Stimulated activated naive B cell treated with anti-CD40 and anti-IgM and Interleukin-4, amounts not matched to agents 10 μg/mL and 1 μg/mL and 100 μg/mL, for 72 hours (primary cell): ENCODE data around the gene GASK1A.

Experiments used
- ATAC-seq, 2 donors: fragments of 150-1000 bp; cut with Tn5 transposase; replicated peaks; 2 replicates each; pipeline ENCODE4 v1.10.0; 2021; ENCODE audit warnings: moderate library complexity in 1 of 2
- DNase-seq: peaks from one replicate; pipeline ENCODE4 v3.0.0; 2021
- H3K27ac Mint-ChIP-seq: one replicate; pipeline ENCODE4 v1.8.0; 2022; ENCODE audit warnings: mild to moderate bottlenecking, mixed read lengths
- H3K27me3 Mint-ChIP-seq, 2 donors: one replicate each; pipeline ENCODE4 v1.8.0; 2022; ENCODE audit warnings: mixed read lengths in 2 of 2
- H3K36me3 Mint-ChIP-seq, 2 donors: one replicate each; pipeline ENCODE4 v1.8.0; 2022; ENCODE audit warnings: mixed read lengths in 2 of 2, mild to moderate bottlenecking in 1 of 2
- H3K4me1 Mint-ChIP-seq, 2 donors: one replicate each; pipeline ENCODE4 v1.8.0; 2022; ENCODE audit warnings: mixed read lengths in 2 of 2, mild to moderate bottlenecking in 1 of 2
- H3K4me3 Mint-ChIP-seq, 2 donors: one replicate each; pipeline ENCODE4 v1.8.0; 2022; ENCODE audit warnings: mild to moderate bottlenecking in 2 of 2, mixed read lengths in 2 of 2, moderate library complexity in 1 of 2
- H3K9me3 Mint-ChIP-seq, 2 donors: one replicate each; pipeline ENCODE4 v1.8.0; 2022; ENCODE audit warnings: mixed read lengths in 2 of 2, mild to moderate bottlenecking in 1 of 2

GASK1A gene

DNA sequence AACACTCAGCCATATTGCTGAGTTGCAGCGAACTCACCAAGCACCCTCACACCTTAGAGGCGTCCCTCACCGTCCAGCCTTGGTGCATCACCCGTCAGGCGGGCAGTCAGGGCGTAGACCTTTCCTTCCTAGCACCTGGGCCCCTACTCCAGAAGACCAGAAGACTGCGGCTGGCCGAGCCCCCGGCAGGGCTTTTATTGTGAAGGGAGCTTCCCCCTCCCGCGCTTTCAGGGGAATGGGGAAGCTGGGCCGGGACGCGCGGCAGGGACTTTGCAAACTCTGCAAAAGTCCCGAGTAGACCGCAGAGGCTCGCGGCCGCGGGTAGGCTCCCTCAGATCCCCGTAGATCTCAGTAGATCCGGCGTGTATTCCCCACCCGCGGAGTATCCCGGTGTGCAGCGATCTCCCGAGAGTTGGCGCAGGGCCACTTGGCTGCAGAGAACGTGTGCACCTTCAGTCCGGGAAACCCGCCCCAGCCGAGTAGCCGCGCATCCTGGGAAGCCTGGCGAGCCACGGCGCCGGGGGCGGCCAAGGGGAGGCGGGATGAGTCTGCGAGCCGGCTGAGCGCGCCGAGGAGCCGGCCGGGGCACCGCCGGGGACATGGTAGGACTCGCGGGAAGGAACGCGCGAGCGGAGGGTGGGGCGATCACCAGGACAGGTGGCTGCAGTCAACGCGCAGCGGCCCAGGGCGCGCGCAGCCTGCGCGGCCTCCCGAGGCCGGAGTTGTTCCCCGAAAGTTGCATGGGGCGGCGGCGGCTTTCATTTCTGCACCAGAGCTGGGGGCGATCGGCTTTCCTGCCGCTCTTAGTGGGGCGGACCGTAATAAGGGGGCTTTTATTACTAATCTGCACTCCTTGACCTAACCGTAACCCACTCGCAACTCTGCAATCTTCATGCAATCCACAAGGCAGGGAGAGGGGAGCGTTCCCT lies at the start of gene GASK1A:
Gene GASK1A (plus strand): TSS at position 268 of the 929 bp plus-strand sequence. CDS start 332 bp downstream, at position 600.
- peaks cover 15 to 16% of the 10 kb centered on the region in 2 donors for H3K9me3 Mint-ChIP-seq
- ATAC-seq (peak; percentile 80 to 85), DNase-seq (peak; percentile 13)
- H3K4me3 Mint-ChIP-seq, result peak within 1 kb of the TSS; percentile 73 to 77
- H3K27me3 Mint-ChIP-seq, result peaks cover 43 to 53% of the 10 kb centered on the region in 2 donors
- H3K36me3 Mint-ChIP-seq, result peaks cover 0 to 10% of the 10 kb centered on the region in 2 donors
- peaks cover 7 to 18% of the 10 kb centered on the region in 2 donors for H3K4me1 Mint-ChIP-seq
- H3K27ac Mint-ChIP-seq, result no peak within 1 kb of the TSS

DNA sequence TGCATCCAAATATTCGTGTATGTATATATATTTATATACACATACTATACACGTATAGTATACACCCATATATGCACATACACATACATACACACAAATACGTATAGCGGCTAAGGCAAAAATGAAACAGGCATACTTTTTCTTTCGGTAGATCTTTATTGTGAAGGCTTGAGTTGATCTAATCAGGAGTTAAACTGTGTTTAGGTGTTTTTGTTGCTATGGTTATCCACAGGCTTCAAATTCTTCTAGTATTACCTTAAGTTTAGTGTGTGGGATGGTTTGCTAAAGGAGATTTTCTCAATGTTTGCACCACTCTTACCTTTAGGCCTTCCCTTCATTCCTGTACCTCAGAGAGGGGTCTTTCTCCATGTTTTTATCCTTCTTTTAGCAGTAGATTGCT lies 45.0 kb upstream of the GASK1A start:
- Mint-ChIP-seq H3K4me3 (no peak overlapping the region), H3K4me1 (no peaks in the 10 kb centered on the region)
- no peak for ATAC-seq

DNA sequence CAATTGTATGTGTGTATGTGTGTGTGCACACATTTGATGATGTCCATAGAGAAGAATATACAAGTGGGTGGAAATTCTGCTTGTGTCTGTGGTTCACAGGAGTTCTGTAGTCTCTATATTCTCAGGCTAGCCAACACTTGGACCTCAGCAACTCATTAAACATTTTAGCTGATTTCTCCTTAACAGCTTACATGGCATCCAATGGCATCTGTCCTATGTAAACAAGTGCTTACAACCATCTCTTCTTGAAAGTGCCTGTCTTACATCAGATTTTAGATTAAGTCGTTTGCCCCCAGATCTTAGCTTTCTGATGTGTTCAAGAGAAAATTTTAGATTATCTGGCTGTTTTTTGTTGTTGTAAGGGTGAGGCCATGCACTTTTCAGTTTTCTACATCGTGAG lies 44.2 kb upstream of the GASK1A start:
- Mint-ChIP-seq H3K9me3 (no peaks in the 10 kb centered on the region), H3K36me3 (no peaks in the 10 kb centered on the region), H3K27me3 (peaks cover 23 to 37% of the 10 kb centered on the region in 2 donors), H3K4me1 (no peaks in the 10 kb centered on the region), H3K27ac (no peak overlapping the region), H3K4me3 (no peak overlapping the region)
- DNase-seq (no peak), ATAC-seq (no peak)

More for the DNA sequence above, 45.0 kb upstream of the GASK1A start:
- Mint-ChIP-seq H3K27ac (no peak overlapping the region), H3K27me3 (peaks cover 23 to 33% of the 10 kb centered on the region in 2 donors), H3K9me3 (no peaks in the 10 kb centered on the region), H3K36me3 (no peaks in the 10 kb centered on the region)
- no peak for DNase-seq

DNA sequence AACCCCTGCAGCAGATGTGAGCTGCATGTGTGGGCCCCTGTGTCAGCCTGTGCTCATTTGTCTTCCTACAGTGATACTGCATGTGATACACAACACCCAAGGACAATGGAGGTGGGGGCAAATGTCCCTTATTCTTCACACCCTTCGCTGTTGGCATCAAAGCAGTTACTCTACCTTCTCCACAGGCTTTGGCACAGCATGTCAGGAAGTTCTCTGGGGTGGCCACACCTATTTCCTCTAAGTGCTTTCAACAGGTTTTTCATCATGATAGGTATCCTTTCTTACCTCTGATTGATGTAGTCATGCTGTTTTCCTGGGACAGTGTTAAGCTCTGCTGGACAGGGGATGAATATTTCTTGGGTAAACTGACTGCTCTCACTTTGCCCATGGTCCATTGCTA lies 43.6 kb upstream of the GASK1A start:
- H3K27me3 Mint-ChIP-seq, result peaks cover 23 to 38% of the 10 kb centered on the region in 2 donors
- H3K27ac Mint-ChIP-seq, result no peak overlapping the region
- no peaks in the 10 kb centered on the region for H3K9me3 Mint-ChIP-seq
- no peak for DNase-seq
- no peaks in the 10 kb centered on the region for H3K4me1 Mint-ChIP-seq
- ATAC-seq, result no peak
- no peak overlapping the region for H3K4me3 Mint-ChIP-seq
- H3K36me3 Mint-ChIP-seq, result no peaks in the 10 kb centered on the region

DNA sequence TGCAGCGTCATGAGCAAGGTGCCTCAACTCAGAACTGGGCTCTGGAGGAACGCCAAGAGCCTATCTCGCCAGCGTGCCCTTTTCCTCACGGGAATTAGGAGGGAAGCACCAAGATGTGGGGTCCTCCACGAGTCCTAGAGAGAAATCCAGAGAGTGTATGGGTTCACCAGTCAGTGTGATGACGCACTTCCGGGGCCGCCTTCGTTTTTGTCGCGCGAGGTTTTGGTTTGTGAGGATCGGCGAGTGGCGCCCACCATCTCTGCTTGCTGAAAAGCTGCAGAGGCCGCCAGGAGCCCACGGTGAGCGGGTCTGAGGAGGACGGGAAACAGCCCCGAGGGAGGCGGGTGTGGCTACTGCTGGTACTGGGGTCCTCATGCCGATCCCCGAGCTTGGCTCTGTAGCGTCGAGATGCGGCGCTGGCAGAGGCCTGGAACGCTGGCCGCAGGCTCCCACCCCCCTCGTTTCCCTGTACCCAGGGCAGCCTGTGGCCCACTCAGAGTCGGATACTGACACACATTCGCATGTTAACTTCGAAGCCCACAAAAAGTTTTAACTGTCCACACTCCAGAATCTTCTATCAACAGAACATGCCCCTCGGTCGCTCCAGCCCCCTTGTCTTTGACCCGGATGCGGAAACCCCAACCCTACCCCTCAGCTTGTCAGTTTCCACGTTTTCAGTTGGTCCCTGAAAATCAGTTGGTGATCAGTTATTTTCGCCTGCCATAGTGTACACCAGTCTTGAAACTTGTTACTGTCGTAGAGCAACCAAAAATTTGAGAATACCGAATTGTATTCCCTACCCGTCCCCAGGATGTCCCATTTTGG lies 42.7 kb upstream of the GASK1A start:
- Mint-ChIP-seq H3K27ac (no peak overlapping the region), H3K4me1 (no peaks in the 10 kb centered on the region), H3K27me3 (peaks cover 23 to 33% of the 10 kb centered on the region in 2 donors), H3K4me3 (peak overlapping the region; percentile 47 to 79), H3K36me3 (no peaks in the 10 kb centered on the region), H3K9me3 (no peaks in the 10 kb centered on the region)
- DNase-seq, result no peak
- peak in 1 of 2 donors; percentile 42 for ATAC-seq

DNA sequence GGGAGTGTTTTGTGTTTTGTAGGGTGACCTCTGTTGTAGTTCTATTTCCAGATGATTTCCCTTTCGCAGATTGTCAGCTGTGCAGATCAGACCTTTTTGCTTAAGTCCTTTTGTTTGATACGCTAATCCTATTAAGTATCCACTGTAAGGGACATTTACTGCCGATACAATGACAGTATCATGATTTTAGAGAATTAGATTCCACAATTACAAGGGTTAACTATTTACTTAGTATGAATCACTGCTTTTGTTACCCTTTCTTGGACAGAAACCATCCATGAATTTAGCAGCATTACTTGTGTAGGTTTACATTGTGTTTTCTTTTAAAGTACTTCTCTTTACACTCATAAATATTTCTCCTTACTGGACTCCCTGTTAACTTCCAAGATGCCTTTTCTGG lies 41.8 kb upstream of the GASK1A start:
- Mint-ChIP-seq H3K36me3 (no peaks in the 10 kb centered on the region), H3K4me1 (no peaks in the 10 kb centered on the region), H3K9me3 (no peaks in the 10 kb centered on the region), H3K27ac (no peak overlapping the region), H3K27me3 (peaks cover 26 to 38% of the 10 kb centered on the region in 2 donors), H3K4me3 (no peak overlapping the region)
- ATAC-seq (no peak), DNase-seq (no peak)

DNA sequence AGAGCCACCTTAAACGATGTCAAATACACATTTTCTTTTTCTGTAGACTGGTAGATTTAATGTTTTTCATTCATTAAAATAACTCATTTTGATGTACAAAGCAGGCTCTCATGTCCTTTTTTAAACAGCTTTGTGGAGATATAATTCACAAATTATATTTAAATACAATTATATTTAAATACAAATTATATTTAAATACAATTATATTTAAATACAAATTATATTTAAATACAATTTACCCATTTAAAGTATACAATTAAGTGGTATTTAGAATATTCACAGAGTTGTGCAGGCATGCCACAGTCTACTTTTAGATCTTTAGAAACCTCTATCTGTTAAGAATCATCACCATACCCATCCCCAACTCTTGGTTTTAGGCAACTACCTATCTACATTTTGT lies 36.4 kb upstream of the GASK1A start:
- H3K27ac Mint-ChIP-seq, result no peak overlapping the region
- H3K9me3 Mint-ChIP-seq, result no peaks in the 10 kb centered on the region
- ATAC-seq (no peak), DNase-seq (no peak)
- H3K36me3 Mint-ChIP-seq, result no peaks in the 10 kb centered on the region
- H3K4me3 Mint-ChIP-seq, result no peak overlapping the region
- H3K27me3 Mint-ChIP-seq, result peaks cover 4 to 17% of the 10 kb centered on the region in 2 donors
- H3K4me1 Mint-ChIP-seq, result no peaks in the 10 kb centered on the region

DNA sequence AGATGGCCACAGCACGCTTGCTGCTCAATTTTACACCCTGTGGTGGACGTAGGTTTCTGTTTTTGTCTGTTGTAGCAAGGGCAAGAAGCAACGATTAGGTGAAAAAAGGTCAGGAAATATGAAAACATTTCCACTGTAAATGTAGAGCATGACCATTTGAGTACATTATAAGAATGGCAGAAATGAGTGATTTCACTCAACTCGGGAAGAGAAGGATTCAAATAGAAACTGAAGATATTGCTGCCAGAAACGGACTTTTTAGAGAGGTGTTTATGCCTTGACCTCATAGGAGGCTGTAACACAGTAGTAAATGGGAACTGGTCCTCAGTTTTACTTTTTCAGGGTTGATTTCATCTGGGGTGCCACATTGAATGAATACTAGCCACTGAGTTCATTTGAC lies 33.1 kb upstream of the GASK1A start:
- H3K27ac Mint-ChIP-seq, result no peak overlapping the region
- no peaks in the 10 kb centered on the region for H3K9me3 Mint-ChIP-seq
- no peak overlapping the region for H3K4me3 Mint-ChIP-seq
- ATAC-seq, result no peak
- no peaks in the 10 kb centered on the region for H3K36me3 Mint-ChIP-seq
- H3K27me3 Mint-ChIP-seq, result peaks cover 4 to 12% of the 10 kb centered on the region in 2 donors
- no peak for DNase-seq
- no peaks in the 10 kb centered on the region for H3K4me1 Mint-ChIP-seq

DNA sequence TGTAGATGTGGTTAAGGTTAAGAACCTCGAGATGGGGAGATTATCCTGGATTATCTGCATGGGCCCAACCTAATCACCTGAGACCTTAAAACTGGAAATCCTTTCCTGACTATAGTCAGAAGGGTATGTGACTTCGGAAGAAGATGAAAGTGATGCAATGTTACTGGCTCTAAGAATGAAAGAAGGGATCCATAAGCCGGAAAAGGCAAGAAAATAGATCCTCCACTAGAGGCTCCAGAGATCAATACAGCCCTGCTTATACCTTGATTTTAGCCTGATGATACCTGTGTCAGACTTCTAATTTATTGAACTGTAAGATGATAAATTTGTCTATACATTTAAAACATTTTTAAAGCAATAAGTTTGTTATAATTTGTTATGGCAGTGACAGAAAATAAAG lies 21.5 kb upstream of the GASK1A start:
- DNase-seq (no peak), ATAC-seq (no peak)
- Mint-ChIP-seq H3K9me3 (peaks cover 4 to 5% of the 10 kb centered on the region in 2 donors), H3K36me3 (no peaks in the 10 kb centered on the region), H3K4me3 (no peak overlapping the region), H3K27me3 (peaks cover 17 to 19% of the 10 kb centered on the region in 2 donors), H3K27ac (no peak overlapping the region), H3K4me1 (peaks cover 0 to 7% of the 10 kb centered on the region in 2 donors)

DNA sequence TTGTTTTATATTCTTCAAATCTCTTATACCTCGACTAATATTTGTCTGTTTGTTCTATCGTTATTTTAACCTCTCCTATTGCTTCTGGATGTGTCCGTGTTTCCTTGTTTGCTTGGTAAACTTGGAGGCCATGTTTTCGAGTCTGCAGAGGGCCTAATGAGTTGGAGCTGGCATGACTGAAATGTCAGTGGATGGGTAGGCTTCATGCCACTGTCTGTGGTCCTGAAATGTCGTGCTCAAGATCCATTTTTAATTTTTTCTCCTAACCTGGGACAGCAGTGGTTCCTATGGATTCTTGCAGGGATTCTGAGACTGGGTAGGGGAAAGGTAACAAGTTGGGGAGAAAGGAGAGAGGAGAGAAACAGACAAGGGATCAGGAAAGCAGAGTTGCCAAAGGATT lies 18.8 kb upstream of the GASK1A start:
- no peaks in the 10 kb centered on the region for H3K36me3 Mint-ChIP-seq
- no peak overlapping the region for H3K27ac Mint-ChIP-seq
- H3K9me3 Mint-ChIP-seq, result no peaks in the 10 kb centered on the region
- H3K4me3 Mint-ChIP-seq, result no peak overlapping the region
- peaks cover 0 to 7% of the 10 kb centered on the region in 2 donors for H3K4me1 Mint-ChIP-seq
- DNase-seq (no peak), ATAC-seq (no peak)
- peaks cover 13 to 17% of the 10 kb centered on the region in 2 donors for H3K27me3 Mint-ChIP-seq

DNA sequence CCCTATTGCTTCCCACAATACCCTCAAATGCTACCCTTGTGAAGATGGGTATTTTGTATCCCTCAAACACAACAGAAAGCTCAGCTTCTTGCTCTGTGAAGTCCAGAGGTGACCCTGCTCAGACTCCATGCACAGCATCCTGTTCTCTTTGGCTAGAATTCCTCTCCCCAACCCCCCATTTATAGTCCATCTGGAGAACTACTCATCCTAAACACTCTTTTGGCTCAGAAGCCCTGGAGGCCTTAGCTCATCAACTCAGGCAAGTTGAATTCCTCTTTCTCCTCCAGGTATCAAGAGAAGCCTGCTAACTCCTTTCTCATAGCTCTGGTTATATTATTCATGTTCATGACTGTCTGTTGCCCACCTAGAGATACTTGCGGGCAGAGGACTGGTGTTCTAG lies 18.3 kb upstream of the GASK1A start:
- no peak for DNase-seq
- no peaks in the 10 kb centered on the region for H3K36me3 Mint-ChIP-seq
- H3K9me3 Mint-ChIP-seq, result no peaks in the 10 kb centered on the region
- H3K27me3 Mint-ChIP-seq, result peaks cover 13 to 17% of the 10 kb centered on the region in 2 donors
- H3K4me1 Mint-ChIP-seq, result peaks cover 0 to 7% of the 10 kb centered on the region in 2 donors
- no peak for ATAC-seq
- no peak overlapping the region for H3K4me3 Mint-ChIP-seq
- no peak overlapping the region for H3K27ac Mint-ChIP-seq

DNA sequence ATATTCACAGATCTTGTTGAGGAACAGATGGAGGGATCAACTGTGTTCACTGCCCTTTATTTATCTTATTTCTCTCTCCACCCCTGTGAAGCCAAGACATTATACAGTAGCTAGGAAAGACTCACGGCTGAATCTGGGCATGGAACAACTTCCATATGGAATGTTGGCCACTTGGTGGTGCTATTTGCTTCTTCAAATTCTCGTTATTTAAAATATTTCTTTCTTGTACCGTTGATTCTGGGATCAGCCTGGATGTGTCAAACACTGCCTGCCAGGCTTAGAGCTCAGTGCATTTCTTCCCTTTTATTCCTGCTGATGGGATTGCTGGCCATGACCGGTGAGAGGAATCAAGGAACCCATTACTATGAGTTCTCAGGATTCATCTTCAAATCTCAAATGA lies 17.5 kb upstream of the GASK1A start:
- peaks cover 11 to 13% of the 10 kb centered on the region in 2 donors for H3K27me3 Mint-ChIP-seq

DNA sequence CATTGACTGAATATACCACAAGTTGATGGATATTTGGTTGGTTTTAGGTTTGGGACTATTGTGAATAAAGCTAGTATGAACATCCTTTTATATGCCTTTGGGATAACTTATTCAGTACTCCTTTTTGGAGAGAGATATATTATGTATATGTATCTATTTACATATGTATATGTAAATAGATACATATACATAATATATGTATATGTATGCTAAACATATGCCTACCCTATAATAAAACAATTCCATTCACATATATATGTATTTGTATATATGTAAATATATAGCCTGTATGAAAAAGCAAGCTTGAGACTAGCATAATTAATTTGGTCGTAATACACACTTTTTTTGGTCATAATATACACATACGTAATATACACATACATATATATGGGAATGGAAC lies 15.8 kb upstream of the GASK1A start:
- Mint-ChIP-seq H3K27me3 (peaks cover 11 to 12% of the 10 kb centered on the region in 2 donors), H3K4me1 (peaks cover 0 to 7% of the 10 kb centered on the region in 2 donors), H3K4me3 (no peak overlapping the region), H3K36me3 (no peaks in the 10 kb centered on the region), H3K9me3 (no peaks in the 10 kb centered on the region), H3K27ac (no peak overlapping the region)
- ATAC-seq, result no peak
- no peak for DNase-seq

More for the DNA sequence above, 17.5 kb upstream of the GASK1A start:
- Mint-ChIP-seq H3K27ac (peak overlapping the region; percentile 63), H3K4me1 (peaks cover 0 to 7% of the 10 kb centered on the region in 2 donors), H3K4me3 (no peak overlapping the region), H3K36me3 (no peaks in the 10 kb centered on the region), H3K9me3 (no peaks in the 10 kb centered on the region)
- DNase-seq (no peak), ATAC-seq (peak; percentile 12 to 18)

DNA sequence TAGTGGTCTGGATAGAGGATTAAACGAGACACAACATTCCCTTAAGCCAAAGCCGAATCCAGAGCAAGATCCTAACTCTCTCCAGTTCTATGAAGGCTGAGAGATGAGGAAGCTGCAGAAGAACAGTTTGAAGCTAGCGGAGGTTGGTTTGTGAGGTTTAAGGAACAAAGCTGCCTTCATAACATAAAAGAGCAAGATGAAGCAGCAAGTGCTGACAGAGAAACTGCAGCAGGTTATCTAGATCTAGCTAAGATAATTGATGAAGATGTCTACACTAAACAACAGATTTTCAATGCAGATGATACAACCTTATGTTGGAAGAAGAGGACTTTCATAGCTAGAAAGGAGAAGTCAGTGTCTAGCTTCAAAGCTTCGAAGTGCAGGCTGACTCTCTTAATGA lies 14.8 kb upstream of the GASK1A start:
- Mint-ChIP-seq H3K4me1 (peaks cover 0 to 7% of the 10 kb centered on the region in 2 donors), H3K4me3 (no peak overlapping the region), H3K27me3 (peaks cover 11 to 14% of the 10 kb centered on the region in 2 donors), H3K27ac (no peak overlapping the region), H3K9me3 (no peaks in the 10 kb centered on the region), H3K36me3 (no peaks in the 10 kb centered on the region)
- DNase-seq (no peak), ATAC-seq (no peak)
